ENCODE data around the gene TMEM45A. TPM values are rescaled to one million over a fixed set of nuclear protein-coding genes. Genes with fewer than 3 reads are reported as not detected.

The TMEM45A gene
- total RNA-seq, 1 donor from 2014 or later = 10.7 TPM

GRCh38 chr3:100613721-100614390, 121.4 kb downstream of the TMEM45A start:
- no peak for DNase-seq (ENCODE audit: low read depth in 2 of 2)

GRCh38 chr3:100614941-100615340, 122.5 kb downstream of the TMEM45A start:
- DNase-seq (ENCODE audit: low read depth in 2 of 2) = no peak

- DNase-seq (ENCODE audit: low read depth in 2 of 2) = no peak
Observed at GRCh38 chr3:100615684-100616083, 123.3 kb downstream of the TMEM45A start.

GRCh38 chr3:100621251-100621650, 128.8 kb downstream of the TMEM45A start:
- DNase-seq (ENCODE audit: low read depth in 2 of 2) = no peak

Other genes starting within 250 kb of the TMEM45A start
- gene TBC1D23, start 231.6 kb upstream of the TMEM45A start, total RNA-seq = 30.2 and 31.7 TPM in 2 replicates
- gene NIT2, start 157.9 kb upstream of the TMEM45A start, total RNA-seq = 9.4 TPM in 2 replicates
- gene TOMM70, start 91.5 kb upstream of the TMEM45A start, total RNA-seq = 25.5 and 28.2 TPM in 2 replicates
- 0.63 and 0.77 TPM in 2 replicates for gene LNP1, start 91.1 kb upstream of the TMEM45A start, total RNA-seq
- not detected in 2 replicates for gene ADGRG7, start 117.0 kb downstream of the TMEM45A start, total RNA-seq
- gene TFG, start 216.9 kb downstream of the TMEM45A start, total RNA-seq = 44.3 and 60.6 TPM in 2 replicates